ENCODE measurements around the gene GLTP. TPM values are rescaled to one million over a fixed set of nuclear protein-coding genes. Genes with fewer than 3 reads are reported as not detected.
A peak's percentile ranks its signal among the peaks of the same experiment; 100 is the strongest.

Gene GLTP
- total and polyA plus RNA-seq, 2 of the 13 experiments (the other 11 are each of a cell fraction or from before 2014, with no cell fraction given) = 10.7 to 12.9 TPM

DNA sequence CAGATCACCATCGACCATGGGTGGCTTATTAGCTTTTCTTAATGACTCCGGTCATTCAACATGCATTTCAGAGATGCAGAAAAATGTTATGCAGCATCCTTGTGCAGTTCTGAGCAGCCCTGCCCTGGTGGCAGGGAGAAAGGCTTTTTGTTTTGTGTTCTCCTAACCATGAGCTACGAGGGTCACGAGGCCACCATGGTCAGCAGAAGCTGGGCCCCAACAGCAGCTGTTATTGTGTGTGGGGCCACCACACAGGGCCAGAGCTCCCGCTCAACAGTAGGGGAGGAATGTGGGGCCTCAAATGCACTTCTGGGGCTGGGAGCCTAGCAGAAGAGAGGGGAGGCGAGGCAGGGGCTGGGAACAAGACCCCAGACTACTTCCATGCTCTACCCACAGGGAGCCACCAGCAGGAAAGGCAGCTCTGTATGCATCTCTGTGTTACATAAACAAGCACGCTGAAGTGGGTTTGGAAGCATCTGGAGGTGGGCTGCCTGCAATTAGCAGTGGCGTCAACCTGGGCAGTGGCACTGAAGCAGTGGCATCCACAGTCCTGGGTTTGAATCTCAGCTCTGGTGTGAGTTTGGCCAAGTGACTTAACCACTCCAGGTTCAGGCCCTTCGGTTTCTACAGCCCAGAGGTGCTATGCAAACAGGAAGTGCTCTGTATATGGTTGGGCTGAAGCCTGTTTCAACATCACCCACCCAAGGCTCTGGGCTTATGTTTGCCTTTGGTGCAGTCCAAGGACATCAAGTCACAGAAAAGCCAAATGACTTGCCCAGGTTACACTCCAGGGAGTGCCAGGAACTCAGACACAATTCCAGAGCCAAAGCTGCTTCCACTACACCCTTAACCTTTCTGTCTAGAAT, 16.3 kb downstream of the GLTP start (continued):
- TF ChIP-seq JDP2 (CRISPR knock-in tag; IDR thresholded peaks at IDR 0.05; ENCODE audit: borderline replicate concordance) (no peak), RXRB (CRISPR knock-in tag; IDR thresholded peaks at IDR 0.05; ENCODE audit: borderline replicate concordance) (peak; percentile 85), WIZ (CRISPR knock-in tag; IDR thresholded peaks at IDR 0.05) (no peak), ZNF883 (CRISPR knock-in tag; IDR thresholded peaks at IDR 0.05; ENCODE audit: not compliant biosample characterization) (peak; percentile 54), SALL1 (CRISPR knock-in tag; IDR thresholded peaks at IDR 0.05) (peak; percentile 91), LCORL (IDR thresholded peaks at IDR 0.05) (no peak), LCORL (CRISPR knock-in tag; IDR thresholded peaks at IDR 0.05) (peak; percentile 84; the same call in 1 of the 2 replicates), ZNF569 (CRISPR knock-in tag; IDR thresholded peaks at IDR 0.05; ENCODE audit: borderline replicate concordance) (no peak), ZNF672 (CRISPR knock-in tag; IDR thresholded peaks at IDR 0.05) (no peak), PHF20 (CRISPR knock-in tag; IDR thresholded peaks at IDR 0.05) (no peak), ZNF432 (CRISPR knock-in tag; IDR thresholded peaks at IDR 0.05; ENCODE audit: borderline replicate concordance) (no peak), EED (CRISPR knock-in tag; IDR thresholded peaks at IDR 0.05) (no peak; the same call in 1 of the 2 replicates), ZC3H13 (CRISPR knock-in tag; IDR thresholded peaks at IDR 0.05) (no peak), HMG20B (CRISPR knock-in tag; conservative IDR thresholded peaks at IDR 0.05) (peak; percentile 86), ZSCAN12 (CRISPR knock-in tag; IDR thresholded peaks at IDR 0.05) (no peak), HOXD1 (CRISPR knock-in tag; IDR thresholded peaks at IDR 0.05) (no peak), AKAP8 (CRISPR knock-in tag; IDR thresholded peaks at IDR 0.05) (0 out of 2 replicates have a peak, but pooled peaks have one; percentile 32), ZSCAN9 (CRISPR knock-in tag; IDR thresholded peaks at IDR 0.05; ENCODE audit: borderline replicate concordance) (0 out of 2 replicates have a peak, but pooled peaks have one; percentile 23), ZNF530 (CRISPR knock-in tag; IDR thresholded peaks at IDR 0.05; ENCODE audit: low read depth) (no peak), CREB1 (IDR thresholded peaks at IDR 0.05) (no peak), CREB1 (CRISPR knock-in tag; IDR thresholded peaks at IDR 0.05) (peak; percentile 60)
- TF ChIP-seq, protein P1, sequence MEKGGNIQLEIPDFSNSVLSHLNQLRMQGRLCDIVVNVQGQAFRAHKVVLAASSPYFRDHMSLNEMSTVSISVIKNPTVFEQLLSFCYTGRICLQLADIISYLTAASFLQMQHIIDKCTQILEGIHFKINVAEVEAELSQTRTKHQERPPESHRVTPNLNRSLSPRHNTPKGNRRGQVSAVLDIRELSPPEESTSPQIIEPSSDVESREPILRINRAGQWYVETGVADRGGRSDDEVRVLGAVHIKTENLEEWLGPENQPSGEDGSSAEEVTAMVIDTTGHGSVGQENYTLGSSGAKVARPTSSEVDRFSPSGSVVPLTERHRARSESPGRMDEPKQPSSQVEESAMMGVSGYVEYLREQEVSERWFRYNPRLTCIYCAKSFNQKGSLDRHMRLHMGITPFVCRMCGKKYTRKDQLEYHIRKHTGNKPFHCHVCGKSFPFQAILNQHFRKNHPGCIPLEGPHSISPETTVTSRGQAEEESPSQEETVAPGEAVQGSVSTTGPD (CRISPR knock-in tag; IDR thresholded peaks at IDR 0.05) = peak; percentile 100
- TF ChIP-seq, protein P2, sequence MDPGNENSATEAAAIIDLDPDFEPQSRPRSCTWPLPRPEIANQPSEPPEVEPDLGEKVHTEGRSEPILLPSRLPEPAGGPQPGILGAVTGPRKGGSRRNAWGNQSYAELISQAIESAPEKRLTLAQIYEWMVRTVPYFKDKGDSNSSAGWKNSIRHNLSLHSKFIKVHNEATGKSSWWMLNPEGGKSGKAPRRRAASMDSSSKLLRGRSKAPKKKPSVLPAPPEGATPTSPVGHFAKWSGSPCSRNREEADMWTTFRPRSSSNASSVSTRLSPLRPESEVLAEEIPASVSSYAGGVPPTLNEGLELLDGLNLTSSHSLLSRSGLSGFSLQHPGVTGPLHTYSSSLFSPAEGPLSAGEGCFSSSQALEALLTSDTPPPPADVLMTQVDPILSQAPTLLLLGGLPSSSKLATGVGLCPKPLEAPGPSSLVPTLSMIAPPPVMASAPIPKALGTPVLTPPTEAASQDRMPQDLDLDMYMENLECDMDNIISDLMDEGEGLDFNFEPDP (CRISPR knock-in tag; conservative IDR thresholded peaks at IDR 0.05) = no peak
- TF ChIP-seq, protein P3, sequence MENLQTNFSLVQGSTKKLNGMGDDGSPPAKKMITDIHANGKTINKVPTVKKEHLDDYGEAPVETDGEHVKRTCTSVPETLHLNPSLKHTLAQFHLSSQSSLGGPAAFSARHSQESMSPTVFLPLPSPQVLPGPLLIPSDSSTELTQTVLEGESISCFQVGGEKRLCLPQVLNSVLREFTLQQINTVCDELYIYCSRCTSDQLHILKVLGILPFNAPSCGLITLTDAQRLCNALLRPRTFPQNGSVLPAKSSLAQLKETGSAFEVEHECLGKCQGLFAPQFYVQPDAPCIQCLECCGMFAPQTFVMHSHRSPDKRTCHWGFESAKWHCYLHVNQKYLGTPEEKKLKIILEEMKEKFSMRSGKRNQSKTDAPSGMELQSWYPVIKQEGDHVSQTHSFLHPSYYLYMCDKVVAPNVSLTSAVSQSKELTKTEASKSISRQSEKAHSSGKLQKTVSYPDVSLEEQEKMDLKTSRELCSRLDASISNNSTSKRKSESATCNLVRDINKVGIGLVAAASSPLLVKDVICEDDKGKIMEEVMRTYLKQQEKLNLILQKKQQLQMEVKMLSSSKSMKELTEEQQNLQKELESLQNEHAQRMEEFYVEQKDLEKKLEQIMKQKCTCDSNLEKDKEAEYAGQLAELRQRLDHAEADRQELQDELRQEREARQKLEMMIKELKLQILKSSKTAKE (CRISPR knock-in tag; IDR thresholded peaks at IDR 0.05; ENCODE audit: borderline replicate concordance) = peak; percentile 51; the same call in 1 of the 2 replicates
- TF ChIP-seq, protein P4, sequence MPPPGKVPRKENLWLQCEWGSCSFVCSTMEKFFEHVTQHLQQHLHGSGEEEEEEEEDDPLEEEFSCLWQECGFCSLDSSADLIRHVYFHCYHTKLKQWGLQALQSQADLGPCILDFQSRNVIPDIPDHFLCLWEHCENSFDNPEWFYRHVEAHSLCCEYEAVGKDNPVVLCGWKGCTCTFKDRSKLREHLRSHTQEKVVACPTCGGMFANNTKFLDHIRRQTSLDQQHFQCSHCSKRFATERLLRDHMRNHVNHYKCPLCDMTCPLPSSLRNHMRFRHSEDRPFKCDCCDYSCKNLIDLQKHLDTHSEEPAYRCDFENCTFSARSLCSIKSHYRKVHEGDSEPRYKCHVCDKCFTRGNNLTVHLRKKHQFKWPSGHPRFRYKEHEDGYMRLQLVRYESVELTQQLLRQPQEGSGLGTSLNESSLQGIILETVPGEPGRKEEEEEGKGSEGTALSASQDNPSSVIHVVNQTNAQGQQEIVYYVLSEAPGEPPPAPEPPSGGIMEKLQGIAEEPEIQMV (CRISPR knock-in tag; IDR thresholded peaks at IDR 0.05; ENCODE audit: low read depth) = no peak
